ENCODE measurements around the gene NINJ2.
A peak's percentile ranks its signal among the peaks of the same experiment; 100 is the strongest.
"Not testable (repeated sequence)": the region's sequence is repeated elsewhere in the genome, so short reads cannot be mapped to it uniquely, and the experiment has no call there.

The NINJ2 gene

GRCh38 chr12:641321-641720 is 21.9 kb downstream of the NINJ2 start:
- not testable (repeated sequence) for DNase-seq (ENCODE audit: low read depth)

DNA sequence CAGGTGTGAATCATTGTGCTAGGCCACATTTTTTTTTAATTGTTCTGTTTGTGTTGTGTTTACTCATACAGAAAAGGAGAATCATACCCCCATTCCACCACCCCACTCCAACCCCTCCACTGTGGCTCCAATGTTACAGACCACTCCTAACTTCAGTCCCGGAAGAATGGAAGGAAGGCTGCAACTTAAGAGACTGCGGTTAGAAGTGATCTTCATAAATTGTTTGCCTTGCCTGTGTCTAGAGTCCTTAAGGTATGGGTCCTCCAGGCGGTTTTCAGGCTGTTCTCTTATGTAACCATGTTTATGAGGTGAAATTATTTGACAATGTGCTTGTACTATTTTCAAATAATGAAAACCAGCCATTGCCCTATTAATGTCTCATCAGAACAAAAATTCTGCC is 22.5 kb downstream of the NINJ2 start:
- DNase-seq (ENCODE audit: low read depth) = no peak

- no peak for DNase-seq (ENCODE audit: low read depth)
Measured at GRCh38 chr12:639988-640387, 23.3 kb downstream of the NINJ2 start.

DNA sequence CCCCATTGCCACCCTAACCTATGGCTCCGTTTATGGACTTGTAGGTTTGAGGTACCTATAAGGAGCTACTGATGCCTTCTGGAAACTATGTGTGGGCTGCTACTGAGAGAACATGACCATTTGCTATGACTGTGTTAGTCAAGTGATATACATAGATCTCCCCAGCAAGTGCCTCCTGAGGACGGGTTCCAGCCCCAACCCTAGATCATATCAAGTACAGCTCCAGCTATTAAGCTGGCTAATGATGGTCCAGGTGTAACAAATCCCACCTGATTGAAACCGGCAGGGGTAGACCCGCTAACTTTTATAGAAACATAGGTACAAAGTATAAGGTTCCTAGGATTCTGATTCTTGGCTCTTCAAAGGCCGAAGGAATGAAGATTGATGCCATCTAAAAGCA is 23.7 kb downstream of the NINJ2 start:
- no peak for DNase-seq (ENCODE audit: low read depth)

GRCh38 chr12:638953-639557 is 24.2 kb downstream of the NINJ2 start:
- DNase-seq (ENCODE audit: low read depth) = no peak

DNA sequence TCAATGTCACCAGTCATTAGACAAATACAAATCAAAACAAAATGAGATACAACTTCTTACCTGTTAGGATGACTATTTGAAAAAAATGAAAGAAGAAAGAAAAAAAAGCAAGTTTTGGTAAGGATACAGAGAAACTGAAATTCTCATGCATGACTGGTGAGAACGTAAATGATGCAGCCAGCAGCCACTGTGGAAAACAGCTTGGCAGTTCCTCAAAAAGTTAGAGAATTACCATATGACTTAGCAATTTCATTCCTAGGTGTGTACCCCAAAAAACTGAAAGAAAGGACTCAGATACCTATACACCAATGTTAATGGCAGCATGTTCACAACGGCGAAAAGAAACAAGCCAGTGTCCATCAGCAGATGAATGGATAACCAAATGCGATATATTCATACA is 26.6 kb downstream of the NINJ2 start:
- DNase-seq (ENCODE audit: low read depth) = no peak

DNA sequence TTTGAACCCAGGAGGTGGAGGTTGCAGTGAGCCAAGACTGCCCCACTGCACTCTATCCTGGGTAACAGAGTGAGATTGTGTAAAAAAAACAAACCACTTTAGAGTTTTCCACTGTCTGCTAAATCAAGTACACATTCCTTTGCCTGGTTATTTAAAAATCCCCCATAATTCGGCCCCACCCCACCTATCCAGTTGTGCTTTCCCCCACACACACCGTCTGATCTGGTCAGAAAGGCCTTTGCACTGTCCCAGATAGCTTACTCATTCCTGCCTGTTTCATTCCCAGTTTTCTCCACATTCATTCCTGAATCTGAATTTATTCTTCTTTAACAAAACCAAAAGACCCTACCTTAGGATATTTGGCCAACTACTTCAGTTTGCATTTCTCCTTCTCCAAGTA is 29.5 kb downstream of the NINJ2 start:
- DNase-seq (ENCODE audit: low read depth) = no peak

DNA sequence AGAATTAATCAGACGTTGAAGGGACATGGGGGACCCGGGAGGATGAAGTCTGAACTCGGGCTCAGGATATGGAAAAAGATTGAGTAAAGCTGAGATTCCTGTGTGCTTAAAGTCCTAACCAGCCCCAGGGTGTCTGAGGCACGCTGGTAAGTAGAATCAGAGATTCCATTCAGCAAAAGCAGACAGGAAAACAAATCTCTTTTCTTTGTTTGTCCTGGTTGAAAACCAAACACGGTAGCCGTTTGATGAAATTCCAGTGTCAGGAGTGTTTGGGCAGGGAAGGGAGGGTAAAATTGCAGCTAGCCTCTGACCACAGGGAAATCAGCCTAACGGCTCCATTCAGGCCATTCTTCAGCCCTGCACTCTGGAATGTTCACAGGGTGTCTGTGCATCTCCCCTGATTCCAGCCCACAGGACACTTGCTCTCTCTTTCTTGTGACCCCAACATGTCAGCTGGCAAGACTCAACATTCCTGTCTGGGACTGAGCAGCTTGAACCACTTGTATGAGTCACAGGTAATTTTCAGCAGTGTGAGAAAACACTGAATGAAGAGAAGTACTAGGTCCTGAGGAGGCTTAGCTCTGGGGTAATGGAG is 31.0 kb downstream of the NINJ2 start:
- peak; percentile 60 for DNase-seq (ENCODE audit: low read depth)

DNA sequence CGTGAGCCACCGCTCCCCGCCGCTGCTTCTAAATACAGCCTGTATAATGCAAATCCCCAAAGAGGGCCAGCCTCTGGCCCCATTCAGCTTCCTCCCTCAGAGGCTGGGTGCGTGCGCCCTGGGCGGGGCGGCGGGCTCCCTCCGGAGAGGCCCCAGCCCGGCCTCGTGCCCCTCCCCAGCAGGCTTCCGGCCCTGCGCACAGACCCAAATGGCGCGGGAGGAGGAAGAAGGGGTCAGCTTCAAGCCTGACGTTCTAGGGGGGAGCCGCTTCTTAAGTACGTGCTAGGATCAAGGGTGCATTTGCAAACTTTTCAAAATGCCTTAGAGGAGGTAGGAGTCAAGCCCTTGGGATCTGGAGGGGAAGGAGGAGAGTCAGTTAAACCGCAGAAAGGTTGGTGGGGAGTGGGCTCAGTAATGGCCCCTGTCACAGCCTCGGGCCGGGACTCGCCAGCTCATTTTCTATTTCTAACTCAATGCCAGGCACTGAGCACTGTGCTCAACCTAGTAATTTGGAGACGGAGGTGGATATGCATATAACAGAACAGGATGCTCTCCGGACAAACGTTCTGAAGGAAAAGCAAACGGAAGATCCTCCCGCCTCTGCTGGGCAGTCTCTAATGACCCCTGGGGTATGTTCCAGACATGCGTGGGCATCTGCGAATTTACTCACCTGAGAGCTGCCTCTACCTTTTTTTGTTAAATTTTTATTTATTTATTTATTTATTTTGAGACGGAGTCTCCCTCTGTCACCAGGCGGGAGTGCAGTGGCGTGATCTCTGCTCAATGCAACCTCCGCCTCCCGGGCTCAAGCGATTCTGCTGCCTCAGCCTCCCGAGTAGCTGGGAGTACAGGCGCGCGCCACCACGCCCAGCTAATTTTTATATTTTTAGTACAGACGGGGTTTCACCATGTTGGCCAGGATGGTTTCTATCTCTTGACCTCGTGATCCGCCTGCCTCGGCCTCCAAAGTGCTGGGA is 32.3 kb downstream of the NINJ2 start:
- DNase-seq (ENCODE audit: low read depth) = no peak

DNA sequence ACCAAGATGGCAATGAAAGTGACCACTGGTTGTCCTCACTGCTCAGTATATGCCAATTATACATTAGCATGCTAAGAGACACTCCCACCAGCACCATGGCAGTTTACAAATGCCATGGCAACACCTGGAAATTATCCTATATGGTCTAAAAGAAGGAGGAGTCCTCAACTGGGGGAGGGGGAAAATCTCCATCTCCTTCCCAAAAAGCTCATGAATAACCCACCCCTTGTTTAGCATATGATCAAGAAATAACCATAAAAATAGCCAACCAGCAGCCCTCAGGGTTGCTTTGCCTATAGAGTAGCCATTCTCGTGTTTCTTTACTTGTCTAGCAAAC is 34.5 kb downstream of the NINJ2 start:
- not testable (repeated sequence) for DNase-seq (ENCODE audit: low read depth)

GRCh38 chr12:627863-628741 is 35.1 kb downstream of the NINJ2 start:
- no peak for DNase-seq (ENCODE audit: low read depth)

DNA sequence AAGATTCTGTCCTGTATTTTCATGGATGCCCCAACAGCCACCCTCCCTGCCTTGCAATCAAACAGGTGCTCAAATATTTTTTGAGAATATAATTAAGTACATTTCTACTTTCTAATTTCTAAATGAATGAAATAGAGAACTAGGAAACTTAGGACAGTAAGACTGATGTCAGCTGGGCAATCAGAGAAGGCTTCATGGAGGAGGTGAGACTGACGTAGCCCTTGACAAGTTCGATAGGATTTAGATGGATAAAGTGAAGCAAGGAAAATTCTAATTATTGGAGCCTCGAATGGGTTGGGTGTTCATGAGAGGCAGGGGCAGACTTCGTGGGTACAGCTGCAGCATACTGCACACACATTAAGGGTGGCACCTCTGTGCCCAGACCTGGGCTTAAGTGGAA is 36.0 kb downstream of the NINJ2 start:
- DNase-seq (ENCODE audit: low read depth) = no peak

DNA sequence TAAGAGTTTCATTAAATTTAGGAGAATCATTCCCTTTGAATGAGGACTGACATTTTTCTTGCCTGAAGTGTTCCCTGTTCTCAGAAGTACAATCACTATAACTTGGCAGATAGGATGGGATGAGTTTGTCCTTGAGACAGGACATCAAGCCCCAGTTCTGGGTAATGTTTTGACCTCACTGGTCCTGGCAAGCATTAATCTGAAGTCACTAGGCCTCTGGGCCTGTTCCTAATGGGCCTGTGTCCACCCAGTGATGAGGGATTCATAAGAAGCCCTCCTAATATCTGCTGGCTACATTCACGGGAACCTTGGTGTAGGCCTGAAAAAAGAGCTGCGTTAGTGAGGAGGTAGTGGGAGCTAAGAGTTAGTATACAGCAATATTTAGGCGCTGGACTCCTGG is 37.2 kb downstream of the NINJ2 start:
- no peak for DNase-seq (ENCODE audit: low read depth)

DNA sequence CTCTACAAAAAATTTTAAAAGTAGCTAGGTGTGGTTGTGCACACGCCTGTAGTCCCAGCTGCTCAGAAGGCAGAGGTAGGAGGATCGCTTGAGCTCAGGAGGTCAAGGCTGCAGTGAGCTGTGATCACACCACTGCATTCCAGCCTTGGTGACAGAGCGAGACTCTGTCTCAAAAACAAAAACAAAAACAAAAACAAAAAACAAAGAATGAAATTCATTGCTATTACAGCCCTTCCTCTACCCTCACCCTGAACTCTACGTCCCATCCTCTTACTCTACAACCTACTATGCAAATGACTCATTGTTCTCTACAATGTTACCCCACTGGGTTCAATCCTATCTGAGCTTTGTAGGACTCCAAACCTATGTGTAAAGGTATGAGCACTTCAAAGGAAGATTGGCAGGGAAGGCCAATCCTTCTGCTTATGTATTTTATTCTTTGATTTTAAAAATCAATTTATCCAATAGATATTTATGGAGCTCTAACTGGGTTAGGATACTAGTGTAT is 39.3 kb downstream of the NINJ2 start:
- DNase-seq (ENCODE audit: low read depth) = no peak

DNA sequence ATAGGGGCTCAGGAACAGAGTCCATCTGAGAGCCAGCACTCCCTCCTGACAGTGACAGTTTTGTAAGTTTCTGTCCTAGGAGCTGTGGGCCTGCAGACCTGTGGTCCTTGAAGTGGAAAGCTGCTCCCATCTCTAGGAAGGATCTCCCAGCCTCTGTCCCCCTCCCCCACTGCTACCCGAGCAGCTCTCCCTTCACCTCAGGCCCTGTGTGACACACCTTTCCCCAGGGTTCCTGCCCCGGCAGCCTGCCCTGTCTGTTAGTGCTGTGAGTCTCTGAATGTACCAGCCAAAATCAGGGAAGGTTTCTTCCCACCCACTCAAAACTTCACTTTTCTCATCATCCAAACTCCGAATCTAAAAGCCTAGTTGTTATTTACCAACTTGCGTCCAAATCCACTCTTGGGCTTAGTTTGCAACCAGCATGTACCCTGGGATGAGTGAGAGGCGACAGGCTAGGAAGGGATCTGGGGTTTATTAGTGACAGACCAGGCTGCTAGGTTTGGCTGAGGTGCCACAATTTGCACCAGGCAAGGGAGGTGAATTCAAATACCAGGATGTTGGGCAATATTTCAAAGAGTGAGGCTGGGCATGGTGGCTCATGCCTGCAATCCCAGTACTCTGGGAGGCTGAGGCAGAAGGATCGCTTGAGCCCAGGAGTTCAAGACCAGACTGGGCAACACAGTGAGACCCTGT is 39.9 kb downstream of the NINJ2 start:
- no peak for DNase-seq (ENCODE audit: low read depth)

DNA sequence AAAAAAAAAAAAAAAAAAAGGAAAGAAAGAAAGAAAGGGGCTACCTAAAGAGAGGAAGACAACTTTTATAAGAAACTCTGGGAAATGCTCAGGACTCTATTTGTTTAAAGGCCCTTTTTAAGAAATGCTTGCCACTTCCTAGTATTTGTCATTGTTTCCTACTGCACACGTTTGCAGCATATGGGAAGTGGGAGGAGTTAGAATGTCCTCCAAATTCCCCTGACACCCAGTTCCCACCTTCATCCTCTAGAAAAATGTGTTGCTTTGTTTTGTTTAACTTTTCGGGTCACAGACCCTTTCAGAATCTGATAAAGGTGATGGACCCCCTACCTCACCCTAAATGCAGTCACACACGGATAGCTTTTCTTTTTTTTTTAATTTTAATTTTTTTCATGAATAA is 40.8 kb downstream of the NINJ2 start:
- no peak for DNase-seq (ENCODE audit: low read depth)

- no peak for DNase-seq (ENCODE audit: low read depth)
Measured at GRCh38 chr12:619346-619745, 43.9 kb downstream of the NINJ2 start.

DNA sequence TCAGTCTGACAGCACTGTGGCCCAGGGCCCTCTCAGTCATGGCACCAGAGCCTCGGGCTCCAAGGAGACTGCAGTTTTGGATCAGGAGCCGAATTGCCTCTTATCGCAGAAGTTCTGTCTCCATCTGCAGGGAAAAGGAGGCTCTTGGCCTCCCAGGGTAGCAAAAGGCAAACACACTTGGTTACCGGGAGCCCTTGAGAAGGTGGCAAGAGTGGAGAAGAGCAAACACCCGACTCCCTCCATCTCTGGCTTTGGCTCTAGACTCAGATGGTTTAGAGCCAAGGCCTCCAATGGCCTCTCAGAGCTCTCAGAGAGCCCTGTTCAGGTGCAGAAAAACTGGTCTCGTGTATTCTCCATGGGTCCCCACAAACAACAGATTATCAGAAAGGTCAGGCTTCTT is 44.6 kb downstream of the NINJ2 start:
- DNase-seq (ENCODE audit: low read depth) = no peak

GRCh38 chr12:617304-617915 is 45.8 kb downstream of the NINJ2 start:
- no peak for DNase-seq (ENCODE audit: low read depth)

DNA sequence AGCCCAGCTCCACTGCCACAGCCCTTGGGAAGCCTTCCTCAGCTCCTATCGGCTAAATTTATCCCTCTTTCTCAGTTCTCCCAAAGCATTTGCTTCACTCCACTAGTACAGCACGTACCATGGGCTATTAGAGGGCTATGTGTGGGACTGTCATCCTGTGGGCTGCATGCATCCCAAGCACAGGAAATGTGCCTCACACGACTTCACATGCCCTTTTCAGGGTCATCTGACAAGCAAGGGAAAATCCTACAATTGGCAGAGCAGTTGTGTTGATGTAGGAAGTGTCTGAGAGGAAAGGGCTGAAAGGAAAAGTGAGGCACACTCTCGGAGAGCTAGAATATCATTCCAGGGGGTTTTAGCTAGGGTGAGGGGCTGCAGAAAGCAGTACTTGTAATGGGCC is 47.6 kb downstream of the NINJ2 start:
- DNase-seq (ENCODE audit: low read depth) = no peak

GRCh38 chr12:614411-614970 is 48.8 kb downstream of the NINJ2 start:
- DNase-seq (ENCODE audit: low read depth) = no peak

All from GM04504 (cell line).